Activated naive CD4-positive, alpha-beta T cell treated with anti-CD3 and anti-CD28 coated beads for 36 hours (primary cell): Measurements from ENCODE around the gene LHFPL3. TPM values are rescaled to one million over a fixed set of nuclear protein-coding genes. Genes with fewer than 3 reads are reported as not detected.
"Not testable (repeated sequence)": the region's sequence is repeated elsewhere in the genome, so short reads cannot be mapped to it uniquely, and the experiment has no call there.

ENCODE experiments used
- CTCF ChIA-PET: fragments of 350-600 bp; sonication (Branson Sonifier 250); formaldehyde crosslinking; loops from one replicate; lab custom pipeline; 2021; ENCODE audit warnings: antibody characterized with exemption; lab: Charles Lee
- DNase-seq: peaks from one replicate; pipeline ENCODE4 v3.0.0-alpha.2; 2020
- H3K27ac Mint-ChIP-seq: one replicate; pipeline ENCODE4 v1.8.0; 2021; ENCODE audit warnings: mild to moderate bottlenecking, mixed read lengths
- H3K27me3 Mint-ChIP-seq: one replicate; pipeline ENCODE4 v1.8.0; 2021; ENCODE audit warnings: low read depth, mixed read lengths
- H3K36me3 Mint-ChIP-seq: one replicate; pipeline ENCODE4 v1.8.0; 2021; ENCODE audit warnings: low read depth, mixed read lengths
- H3K4me1 Mint-ChIP-seq: one replicate; pipeline ENCODE4 v1.8.0; 2021; ENCODE audit warnings: low read depth, mixed read lengths
- H3K4me3 Mint-ChIP-seq: one replicate; pipeline ENCODE4 v1.8.0; 2021; ENCODE audit warnings: mild to moderate bottlenecking, moderate library complexity, mixed read lengths
- H3K9me3 Mint-ChIP-seq: one replicate; pipeline ENCODE4 v1.8.0; 2021; ENCODE audit warnings: mixed read lengths
- intact Hi-C: fragments of 100-400 bp; cut with micrococcal nuclease; formaldehyde crosslinking; loops from one replicate; pipeline ENCODE4 v1.15.1; 2023
- total RNA-seq, 2 experiments: library from RNA; stranded (reverse); gene quantifications; one replicate each; pipeline ENCODE4 v1.2.3, GENCODE V29; 2021

The LHFPL3 gene
- total RNA-seq: not detected

DNA sequence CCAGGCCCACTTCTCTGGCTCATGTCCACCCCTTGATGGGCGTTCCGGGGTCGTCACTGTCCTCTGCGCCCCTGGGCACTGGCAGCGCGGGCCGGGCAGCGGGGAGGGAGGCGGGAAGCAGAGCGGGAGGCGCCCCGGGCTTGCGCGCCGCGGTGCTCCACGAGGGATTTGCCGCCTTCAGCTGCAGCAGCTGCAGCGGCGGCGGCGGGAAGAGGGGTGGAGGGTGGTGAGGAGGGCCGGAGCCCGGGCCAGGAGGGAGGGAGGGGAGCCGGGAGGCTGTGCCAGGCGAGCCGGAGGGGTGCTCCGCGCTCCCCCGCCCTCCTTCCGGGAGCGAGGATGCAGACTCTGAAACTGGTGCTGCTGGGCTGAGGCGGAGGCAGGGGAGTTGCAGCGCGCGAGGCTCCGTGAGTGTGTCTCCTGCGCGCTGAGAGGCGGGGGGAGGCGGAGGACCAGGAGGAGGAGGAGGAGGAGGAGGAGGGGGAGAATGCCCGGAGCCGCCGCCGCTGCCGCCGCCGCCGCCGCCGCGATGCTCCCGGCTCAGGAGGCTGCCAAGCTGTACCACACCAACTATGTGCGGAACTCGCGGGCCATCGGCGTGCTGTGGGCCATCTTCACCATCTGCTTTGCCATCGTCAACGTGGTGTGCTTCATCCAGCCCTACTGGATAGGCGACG is at the start of gene LHFPL3:
LHFPL3 (plus strand) TSS at position 308 of the 674 bp plus-strand sequence.
- H3K27me3 Mint-ChIP-seq: peaks cover 37% of the 10 kb centered on the region
- no peaks in the 10 kb centered on the region for H3K9me3 Mint-ChIP-seq
- H3K36me3 Mint-ChIP-seq: no peaks in the 10 kb centered on the region
- CTCF ChIA-PET: no interaction called here
- no peak for DNase-seq
- peaks cover 10% of the 10 kb centered on the region for H3K4me1 Mint-ChIP-seq
- H3K4me3 Mint-ChIP-seq: no peak within 1 kb of the TSS
- H3K27ac Mint-ChIP-seq: no peak within 1 kb of the TSS
- intact Hi-C loops: no loop called here

GRCh38 chr7:104281685-104282084 is 46.7 kb upstream of the LHFPL3 start:
- CTCF ChIA-PET, H3K36me3 Mint-ChIP-seq, DNase-seq, intact Hi-C loops, H3K4me3 Mint-ChIP-seq, H3K9me3 Mint-ChIP-seq, H3K4me1 Mint-ChIP-seq, H3K27ac Mint-ChIP-seq: not testable (repeated sequence)
- H3K27me3 Mint-ChIP-seq: peaks cover 11% of the 10 kb centered on the region

- no peaks in the 10 kb centered on the region for H3K9me3 Mint-ChIP-seq
- H3K4me1 Mint-ChIP-seq: no peaks in the 10 kb centered on the region
- no peak for DNase-seq
- no peaks in the 10 kb centered on the region for H3K36me3 Mint-ChIP-seq
- peaks cover 15% of the 10 kb centered on the region for H3K27me3 Mint-ChIP-seq
- no peak overlapping the region for H3K4me3 Mint-ChIP-seq
- H3K27ac Mint-ChIP-seq: no peak overlapping the region
- CTCF ChIA-PET: no interaction called here
- intact Hi-C loops: no loop called here
Measured at GRCh38 chr7:104286839-104287238, 41.6 kb upstream of the LHFPL3 start.

DNA sequence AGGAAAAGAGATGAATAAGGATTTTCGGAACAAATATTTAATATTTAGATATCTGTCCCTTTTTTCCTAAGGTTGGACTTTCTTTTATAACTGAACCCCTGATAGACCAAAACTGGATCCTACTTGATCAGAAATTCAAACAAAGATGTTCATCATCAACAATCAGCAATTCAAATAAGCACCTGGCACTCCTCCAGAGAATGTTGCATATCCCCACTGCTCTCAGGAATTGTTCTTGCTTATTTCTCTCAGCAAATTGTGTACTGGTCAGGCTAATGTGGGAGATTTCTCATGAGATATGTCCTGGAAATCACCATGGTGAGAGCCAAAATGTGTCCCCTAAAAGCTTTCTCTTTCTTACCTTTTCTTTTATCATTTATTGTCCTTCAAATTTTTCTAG is 40.3 kb upstream of the LHFPL3 start:
- CTCF ChIA-PET: no interaction called here

DNA sequence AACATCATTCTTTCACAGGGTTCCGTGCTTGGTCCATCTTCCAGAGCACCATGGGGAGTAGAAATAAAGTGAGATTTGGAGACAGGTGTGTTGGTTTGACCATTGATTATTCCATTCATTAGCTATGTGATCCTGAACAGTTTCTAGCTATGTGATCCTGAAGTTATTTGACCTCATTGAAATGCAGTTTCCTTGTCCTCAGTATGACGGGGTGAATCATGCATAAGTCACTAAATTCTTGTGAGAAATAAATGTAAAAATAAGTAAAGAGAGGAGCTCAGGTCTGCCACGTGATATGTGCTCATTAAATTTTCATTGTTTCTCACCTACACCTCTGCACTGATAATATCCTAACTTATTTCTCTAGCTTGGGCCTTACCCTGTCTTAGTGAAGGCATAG is 34.1 kb upstream of the LHFPL3 start:
- H3K27me3 Mint-ChIP-seq: peaks cover 36% of the 10 kb centered on the region
- CTCF ChIA-PET: interaction anchor here (0.6 kb wide), 1 partner anchor 720 kb away, joined by 3 read pairs; no protein-coding TSS in a partner anchor
- peaks cover 7% of the 10 kb centered on the region for H3K4me1 Mint-ChIP-seq
- no peak overlapping the region for H3K27ac Mint-ChIP-seq
- no peak for DNase-seq
- intact Hi-C loops: no loop called here
- no peaks in the 10 kb centered on the region for H3K9me3 Mint-ChIP-seq
- H3K36me3 Mint-ChIP-seq: no peaks in the 10 kb centered on the region
- no peak overlapping the region for H3K4me3 Mint-ChIP-seq

More for the DNA sequence above, 40.3 kb upstream of the LHFPL3 start:
- no peak for DNase-seq
- H3K27me3 Mint-ChIP-seq: peaks cover 24% of the 10 kb centered on the region
- H3K4me3 Mint-ChIP-seq: no peak overlapping the region
- H3K4me1 Mint-ChIP-seq: no peaks in the 10 kb centered on the region
- intact Hi-C loops: no loop called here
- H3K36me3 Mint-ChIP-seq: no peaks in the 10 kb centered on the region
- H3K27ac Mint-ChIP-seq: no peak overlapping the region
- no peaks in the 10 kb centered on the region for H3K9me3 Mint-ChIP-seq

- Mint-ChIP-seq H3K4me3 (no peak overlapping the region), H3K27me3 (peaks cover 31% of the 10 kb centered on the region), H3K4me1 (peaks cover 7% of the 10 kb centered on the region), H3K27ac (no peak overlapping the region), H3K36me3 (no peaks in the 10 kb centered on the region), H3K9me3 (no peaks in the 10 kb centered on the region)
- CTCF ChIA-PET: interaction anchor here (1.2 kb wide), 1 partner anchor 552 kb away, joined by 3 read pairs; no protein-coding TSS in a partner anchor
- DNase-seq: no peak
- intact Hi-C loops: no loop called here
Measured at GRCh38 chr7:104296266-104296665, 32.1 kb upstream of the LHFPL3 start.

DNA sequence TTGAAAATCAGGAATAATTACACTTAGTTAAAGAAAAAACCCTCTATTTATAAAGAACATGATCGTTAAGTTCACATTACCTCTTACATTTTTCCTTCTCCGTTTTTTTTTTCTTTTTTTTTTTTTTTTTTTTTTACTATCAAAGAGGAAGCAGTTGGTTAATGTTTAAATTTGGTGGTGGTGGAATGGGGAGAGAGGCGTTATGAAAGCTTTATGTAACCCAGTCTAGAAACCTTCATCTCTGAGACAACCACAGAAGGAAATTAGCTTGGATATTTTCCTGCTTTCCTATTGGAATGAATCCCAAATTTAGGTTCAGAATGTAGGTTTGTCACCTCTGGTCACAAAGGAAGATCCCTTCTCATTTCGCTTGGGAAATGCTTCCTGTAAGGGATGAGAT is 31.5 kb upstream of the LHFPL3 start:
- no peaks in the 10 kb centered on the region for H3K9me3 Mint-ChIP-seq
- intact Hi-C loops: no loop called here
- no peaks in the 10 kb centered on the region for H3K36me3 Mint-ChIP-seq
- H3K4me3 Mint-ChIP-seq: no peak overlapping the region
- peaks cover 7% of the 10 kb centered on the region for H3K4me1 Mint-ChIP-seq
- no peak for DNase-seq
- peaks cover 30% of the 10 kb centered on the region for H3K27me3 Mint-ChIP-seq
- CTCF ChIA-PET: no interaction called here
- no peak overlapping the region for H3K27ac Mint-ChIP-seq

DNA sequence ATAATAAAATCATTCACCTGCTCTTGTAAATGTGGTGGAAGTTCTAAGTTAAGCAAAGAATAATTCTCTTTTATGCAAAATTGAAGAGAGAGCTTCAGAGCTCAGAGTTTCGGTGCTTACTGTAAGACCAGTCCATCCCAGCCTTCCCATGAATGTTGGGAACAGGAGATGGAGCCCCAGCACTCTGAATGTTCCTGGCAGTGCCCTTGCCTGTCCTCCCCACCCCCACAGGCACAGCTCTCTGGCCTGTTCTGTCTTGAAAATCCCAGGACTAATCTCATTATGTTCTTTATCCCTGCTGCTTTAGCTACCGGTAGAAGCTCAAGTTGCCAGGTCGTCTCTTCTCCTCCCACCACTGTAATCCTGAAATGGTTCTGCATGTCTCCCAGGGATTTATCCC is 29.1 kb upstream of the LHFPL3 start:
- Mint-ChIP-seq H3K27ac (no peak overlapping the region), H3K4me3 (no peak overlapping the region), H3K9me3 (no peaks in the 10 kb centered on the region), H3K36me3 (no peaks in the 10 kb centered on the region), H3K27me3 (peaks cover 14% of the 10 kb centered on the region), H3K4me1 (peaks cover 7% of the 10 kb centered on the region)
- DNase-seq: no peak
- CTCF ChIA-PET: no interaction called here
- intact Hi-C loops: no loop called here

- Mint-ChIP-seq H3K36me3 (no peaks in the 10 kb centered on the region), H3K4me3 (no peak overlapping the region), H3K27me3 (peaks cover 10% of the 10 kb centered on the region), H3K4me1 (peaks cover 7% of the 10 kb centered on the region), H3K27ac (no peak overlapping the region), H3K9me3 (no peaks in the 10 kb centered on the region)
- DNase-seq: no peak
- CTCF ChIA-PET: no interaction called here
- intact Hi-C loops: no loop called here
Measured at GRCh38 chr7:104299777-104300176, 28.6 kb upstream of the LHFPL3 start.

GRCh38 chr7:104306793-104307192 is 21.6 kb upstream of the LHFPL3 start:
- Mint-ChIP-seq H3K4me3 (no peak overlapping the region), H3K9me3 (no peaks in the 10 kb centered on the region), H3K27me3 (peaks cover 2% of the 10 kb centered on the region)

DNA sequence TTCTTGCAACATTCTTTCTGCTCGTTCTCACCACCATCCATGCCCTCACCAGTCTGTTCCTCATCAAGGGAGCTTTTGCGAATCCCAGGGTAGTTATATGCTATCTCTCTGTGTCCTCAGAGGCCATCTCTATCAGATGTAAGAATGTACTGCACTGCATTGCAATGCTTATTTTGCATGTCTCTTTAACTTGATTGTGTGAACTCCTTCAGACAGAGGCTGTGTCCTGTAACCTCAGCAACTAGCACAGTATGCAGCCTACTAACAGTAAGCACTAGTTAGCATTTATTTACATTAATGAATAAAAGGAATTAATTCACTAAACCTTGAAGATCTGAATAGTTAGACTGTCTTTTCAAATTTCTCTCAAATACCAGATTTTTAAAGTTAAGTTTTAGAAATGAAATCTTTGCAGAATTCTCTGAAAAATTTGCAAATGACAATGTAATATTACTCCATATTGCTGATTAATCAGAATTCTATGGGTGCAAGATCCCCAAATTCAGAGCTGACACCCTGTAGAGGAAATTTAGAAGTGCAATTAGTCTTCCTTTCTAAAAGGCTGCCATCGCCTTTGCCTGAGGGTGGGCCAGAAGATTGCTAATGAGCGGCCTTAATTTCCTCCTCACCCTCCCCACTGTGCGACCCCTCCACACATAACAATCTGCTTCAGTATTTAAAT is 10.3 kb upstream of the LHFPL3 start:
- Mint-ChIP-seq H3K4me1 (no peaks in the 10 kb centered on the region), H3K9me3 (peaks cover 21% of the 10 kb centered on the region), H3K27me3 (peaks cover 2% of the 10 kb centered on the region), H3K27ac (no peak overlapping the region), H3K4me3 (no peak overlapping the region), H3K36me3 (peaks cover 2% of the 10 kb centered on the region)
- CTCF ChIA-PET: no interaction called here
- intact Hi-C loops: no loop called here
- DNase-seq: no peak

More at GRCh38 chr7:104306793-104307192, 21.6 kb upstream of the LHFPL3 start:
- no peaks in the 10 kb centered on the region for H3K4me1 Mint-ChIP-seq
- intact Hi-C loops: no loop called here
- CTCF ChIA-PET: no interaction called here
- no peak overlapping the region for H3K27ac Mint-ChIP-seq
- DNase-seq: no peak
- no peaks in the 10 kb centered on the region for H3K36me3 Mint-ChIP-seq

GRCh38 chr7:104327534-104327933 is 869 bp upstream of the LHFPL3 start:
- Mint-ChIP-seq H3K27ac (no peak overlapping the region), H3K4me1 (peaks cover 10% of the 10 kb centered on the region), H3K36me3 (no peaks in the 10 kb centered on the region), H3K4me3 (no peak overlapping the region), H3K27me3 (peaks cover 37% of the 10 kb centered on the region), H3K9me3 (no peaks in the 10 kb centered on the region)
- DNase-seq: no peak
- CTCF ChIA-PET: no interaction called here
- intact Hi-C loops: no loop called here

DNA sequence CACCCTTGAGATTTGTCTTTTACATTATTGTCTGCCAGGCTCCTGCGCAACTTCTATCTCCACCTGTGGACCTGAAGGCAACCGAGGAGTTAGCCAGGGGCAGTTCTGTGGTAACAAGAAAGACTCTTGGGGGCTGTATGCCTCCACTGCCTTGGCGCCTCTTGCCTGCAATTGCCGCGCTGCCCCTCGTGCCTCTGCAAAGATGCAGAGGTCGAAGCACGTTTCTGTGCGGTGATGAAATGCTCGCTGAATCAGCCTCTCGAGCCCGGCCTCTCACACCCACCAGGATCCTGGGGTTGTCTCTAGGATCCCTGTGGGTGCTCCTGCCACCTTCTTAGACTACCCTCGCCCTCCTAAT is 486 bp upstream of the LHFPL3 start:
- intact Hi-C loops: no loop called here
- Mint-ChIP-seq H3K27ac (no peak overlapping the region), H3K36me3 (no peaks in the 10 kb centered on the region), H3K4me3 (no peak overlapping the region), H3K9me3 (no peaks in the 10 kb centered on the region), H3K4me1 (peaks cover 10% of the 10 kb centered on the region), H3K27me3 (peaks cover 37% of the 10 kb centered on the region)
- DNase-seq: no peak
- CTCF ChIA-PET: no interaction called here
